DLD1 (cell line): ENCODE data around the gene LDHB.
"Not testable (repeated sequence)": the region's sequence is repeated elsewhere in the genome, so short reads cannot be mapped to it uniquely, and the experiment has no call there.

Experiments used
- in situ Hi-C: cut with HindIII; loops from 2 replicates; pipeline ENCODE4 v1.10.0; 2017; ENCODE audit warnings: low sequenced_read_pairs

LDHB gene

DNA sequence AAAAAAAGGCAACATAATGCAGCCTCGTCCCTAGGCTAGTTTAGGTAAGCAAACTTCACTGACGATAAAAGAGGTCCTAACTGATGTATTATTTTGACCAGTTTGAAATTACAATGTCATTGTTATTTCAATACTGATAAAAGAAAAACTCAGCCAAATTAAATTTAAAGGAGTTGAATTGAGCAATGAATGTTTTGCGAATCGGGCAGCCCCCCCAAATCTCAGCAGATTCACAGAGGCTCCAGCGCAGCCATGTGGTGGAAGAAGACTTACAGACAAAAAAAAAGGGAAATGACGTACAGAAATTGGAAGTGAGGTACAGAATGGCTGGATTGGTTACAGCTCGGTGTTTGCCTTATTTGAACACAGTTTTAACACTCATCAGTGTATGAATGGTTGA lies 8.2 kb upstream of the LDHB start:
- in situ Hi-C loops: no loop called here

GRCh38 chr12:21662122-21662792 lies 4.6 kb upstream of the LDHB start:
- in situ Hi-C loops: no loop called here

DNA sequence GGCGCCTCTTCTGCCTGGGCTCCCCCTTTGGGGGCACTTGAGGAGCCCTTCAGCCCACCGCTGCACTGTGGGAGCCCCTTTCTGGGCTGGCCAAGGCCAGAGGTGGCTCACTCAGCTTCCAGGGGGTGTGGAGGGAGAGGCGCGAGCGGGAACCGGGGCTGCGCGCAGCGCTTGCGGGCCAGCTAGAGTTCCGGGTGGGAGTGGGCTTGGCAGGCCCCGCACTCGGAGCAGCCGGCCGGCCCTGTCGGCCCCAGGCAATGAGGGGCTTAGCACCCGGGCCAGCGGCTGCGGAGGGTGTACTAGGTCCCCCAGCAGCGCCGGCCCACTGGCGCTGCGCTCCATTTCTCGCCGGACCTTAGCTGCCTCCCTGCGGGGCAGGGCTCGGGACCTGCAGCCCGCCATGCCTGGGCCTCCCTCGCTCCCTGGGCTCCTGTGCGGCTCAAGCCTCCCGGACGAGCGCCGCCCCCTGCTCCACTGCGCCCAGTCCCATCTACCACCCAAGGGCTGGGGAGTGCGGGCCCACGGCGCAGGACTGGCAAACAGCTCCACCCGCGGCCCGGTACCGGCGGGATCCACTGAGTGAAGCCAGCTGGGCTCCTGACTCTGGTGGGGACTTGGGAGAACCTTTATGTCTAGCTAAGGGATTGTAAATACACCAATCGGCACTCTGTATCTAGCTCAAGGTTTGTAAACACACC lies 3.9 kb upstream of the LDHB start:
- in situ Hi-C loops: not testable (repeated sequence)

DNA sequence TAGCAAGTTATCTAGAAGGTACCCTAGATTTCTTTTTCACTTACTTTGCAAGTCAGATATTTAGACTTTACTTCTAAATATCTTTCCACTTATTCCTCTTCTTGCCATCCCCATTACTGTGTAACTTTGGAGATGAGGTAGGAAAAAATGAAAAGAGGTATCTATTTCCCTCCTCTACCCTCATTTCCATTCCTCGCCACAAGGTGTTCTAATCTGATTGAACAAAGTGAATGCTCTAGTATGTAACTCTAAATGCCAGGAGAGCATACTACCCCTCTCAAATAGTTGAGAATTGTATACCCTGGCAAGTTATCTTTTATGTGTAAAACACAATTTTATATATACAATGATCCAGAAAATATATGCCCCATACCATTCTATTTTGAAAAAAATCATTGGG lies 1.7 kb upstream of the LDHB start:
- in situ Hi-C loops: no loop called here

GRCh38 chr12:21656905-21657325 lies 727 bp downstream of the LDHB start:
- in situ Hi-C loops: no loop called here

DNA sequence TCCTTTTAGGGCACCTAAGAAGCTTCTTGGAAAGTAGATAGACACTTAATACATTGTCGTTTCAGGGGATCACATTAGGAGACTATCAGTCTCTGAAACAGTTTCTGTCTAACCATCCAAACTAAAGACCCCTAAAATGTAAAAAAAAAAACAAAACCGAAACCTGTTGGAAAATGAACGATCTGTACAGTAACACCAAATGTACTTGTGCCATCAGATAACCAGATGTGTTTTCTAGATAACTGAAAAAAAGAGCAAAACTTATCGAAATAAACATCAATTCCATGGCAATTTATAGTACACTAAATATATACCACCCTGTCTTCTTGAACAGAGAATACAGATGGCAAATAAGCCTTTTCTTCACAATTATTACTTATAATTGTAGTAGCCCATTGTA lies 2.1 kb downstream of the LDHB start:
- in situ Hi-C loops: no loop called here

- in situ Hi-C loops: no loop called here
Observed at GRCh38 chr12:21651821-21652220, 5.8 kb downstream of the LDHB start.

DNA sequence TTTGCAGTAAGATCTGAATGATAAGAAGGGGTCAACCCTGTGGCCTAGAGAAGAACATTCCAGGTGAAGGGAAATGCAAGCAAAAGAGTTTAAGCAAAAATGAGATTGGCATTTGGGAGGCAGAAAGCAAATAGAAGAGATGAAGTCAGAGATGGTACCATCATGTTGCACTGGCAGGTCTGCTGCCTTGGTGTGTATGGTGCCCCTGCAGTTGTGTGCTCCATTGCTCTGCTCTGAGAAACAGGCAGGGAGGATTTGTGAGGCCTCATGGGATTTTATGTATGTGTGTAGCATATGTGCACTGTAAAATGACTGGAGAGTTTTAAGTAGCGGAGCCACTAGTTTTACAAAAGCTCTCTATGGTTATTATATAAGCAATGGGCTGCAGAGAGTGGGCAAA lies 6.6 kb downstream of the LDHB start:
- in situ Hi-C loops: no loop called here

- in situ Hi-C loops: no loop called here
Observed at GRCh38 chr12:21649034-21649433, 8.6 kb downstream of the LDHB start.

DNA sequence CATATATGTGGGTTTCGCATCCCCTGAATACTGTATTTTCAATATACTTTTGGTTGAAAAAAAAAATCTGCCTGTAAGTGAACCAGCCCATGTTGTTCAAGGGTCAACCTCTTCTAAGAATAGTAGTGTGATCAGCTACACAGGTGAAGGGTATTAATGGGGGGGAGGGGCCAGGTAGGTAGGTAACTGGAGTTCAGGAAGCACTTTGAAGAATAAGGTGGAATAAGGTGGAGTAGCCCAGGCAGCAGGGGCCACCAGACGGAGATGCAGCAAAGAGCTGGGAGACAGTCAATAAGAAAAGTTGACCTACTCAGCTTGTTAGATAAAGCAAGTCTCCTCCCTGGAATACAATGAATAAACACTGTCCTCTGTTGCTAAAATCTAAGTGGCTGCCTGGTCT lies 9.3 kb downstream of the LDHB start:
- in situ Hi-C loops: no loop called here

GRCh38 chr12:21647179-21647578 lies 10.5 kb downstream of the LDHB start:
- in situ Hi-C loops: no loop called here

DNA sequence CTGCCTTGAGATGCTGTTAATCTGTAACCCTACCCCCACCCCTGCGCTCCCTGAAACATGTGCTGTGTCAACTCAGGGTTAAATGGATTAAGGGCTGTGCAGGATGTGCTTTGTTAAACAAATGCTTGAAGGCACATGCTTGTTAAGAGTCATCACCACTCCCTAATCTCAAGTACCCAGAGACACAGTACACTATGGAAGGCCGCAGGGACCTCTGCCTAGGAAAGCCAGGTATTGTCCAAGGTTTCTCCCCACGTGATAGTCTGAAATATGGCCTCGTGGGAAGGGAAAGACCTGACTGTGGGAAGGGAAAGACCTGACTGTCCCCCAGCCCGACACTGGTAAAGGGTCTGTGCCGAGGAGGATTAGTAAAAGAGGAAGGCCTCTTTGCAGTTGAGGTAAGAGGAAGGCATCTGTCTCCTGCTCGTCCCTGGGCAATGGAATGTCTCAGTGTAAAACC lies 12.6 kb downstream of the LDHB start:
- in situ Hi-C loops: not testable (repeated sequence)

DNA sequence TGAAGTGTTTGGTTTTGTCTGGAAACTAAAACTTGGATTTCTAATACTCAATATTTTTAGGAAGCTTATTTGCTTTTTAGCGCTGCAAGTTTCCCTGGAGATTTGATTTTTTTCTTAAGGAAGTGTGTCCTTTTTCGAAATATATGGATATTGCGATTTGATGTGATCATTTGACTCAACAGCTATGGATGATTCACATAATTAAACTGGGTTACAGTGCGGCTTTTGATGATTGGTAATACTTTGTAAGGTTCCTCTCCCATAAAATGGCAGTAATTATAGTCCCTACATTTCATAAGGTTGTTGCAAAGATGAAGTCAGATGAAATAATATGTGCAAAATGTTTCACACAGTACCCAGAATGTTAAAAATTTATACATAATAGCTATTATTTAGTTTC lies 13.1 kb downstream of the LDHB start:
- in situ Hi-C loops: no loop called here

GRCh38 chr12:21643758-21644157 lies 13.9 kb downstream of the LDHB start:
- in situ Hi-C loops: no loop called here

- in situ Hi-C loops: no loop called here
Observed at GRCh38 chr12:21642707-21643389, 14.8 kb downstream of the LDHB start.

DNA sequence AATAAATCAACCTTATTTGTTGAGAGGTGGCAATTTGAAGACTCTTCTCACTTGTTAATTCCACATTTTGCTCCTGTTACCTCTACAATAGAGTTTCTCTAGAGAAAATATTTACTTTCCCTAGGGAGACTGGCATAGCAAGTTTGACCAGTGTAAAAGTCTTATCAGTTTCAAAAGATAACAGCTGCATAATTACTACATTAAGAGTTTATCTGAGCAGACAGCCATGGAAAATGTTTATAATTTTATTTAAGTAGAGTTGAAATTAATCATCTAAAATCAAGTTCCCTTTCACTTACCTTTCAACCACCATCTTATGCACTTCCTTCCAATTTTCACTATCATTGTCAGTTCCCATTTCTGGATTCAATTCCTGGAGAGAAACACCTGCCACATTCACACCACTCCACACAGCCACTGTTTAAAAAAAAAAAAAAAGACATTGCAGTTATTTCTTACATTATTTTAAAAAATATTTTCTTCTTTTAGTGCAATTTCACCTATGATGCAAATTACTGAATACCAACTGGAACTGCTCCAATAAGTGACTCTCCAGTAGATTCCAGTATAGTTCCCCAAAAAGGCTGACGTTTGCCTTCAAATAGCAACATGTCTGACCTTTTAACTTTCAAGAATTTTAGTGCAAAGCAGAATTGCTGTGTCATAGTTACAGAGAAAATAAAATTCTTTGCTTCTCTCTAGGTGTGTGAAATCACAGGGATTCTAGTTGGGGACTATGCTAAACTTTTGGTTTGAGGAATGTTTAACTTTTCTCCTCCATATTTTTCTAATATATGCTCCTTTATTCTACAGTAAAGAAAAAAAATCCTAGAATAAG lies 19.4 kb downstream of the LDHB start:
- in situ Hi-C loops: no loop called here

DNA sequence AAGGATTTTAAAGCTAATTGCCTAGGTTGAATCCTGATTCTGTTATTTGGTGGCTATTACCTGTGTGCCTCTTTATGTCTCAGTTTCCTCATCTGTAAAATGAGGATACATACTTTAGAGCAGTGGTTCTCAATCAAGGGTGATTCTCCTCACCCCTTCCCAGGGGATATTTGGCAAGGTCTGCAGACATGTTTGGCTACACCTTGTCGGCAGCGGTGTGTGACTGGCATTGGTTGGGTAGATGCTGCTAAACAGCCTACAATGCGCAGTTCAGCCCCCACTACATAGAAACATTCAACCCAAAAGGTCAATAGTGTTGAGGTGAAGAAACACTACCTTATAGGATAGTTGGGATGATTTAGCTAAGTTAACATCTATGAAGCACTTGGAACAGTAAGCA lies 23.4 kb downstream of the LDHB start:
- in situ Hi-C loops: no loop called here

- in situ Hi-C loops: no loop called here
Observed at GRCh38 chr12:21631367-21631766, 26.3 kb downstream of the LDHB start.

DNA sequence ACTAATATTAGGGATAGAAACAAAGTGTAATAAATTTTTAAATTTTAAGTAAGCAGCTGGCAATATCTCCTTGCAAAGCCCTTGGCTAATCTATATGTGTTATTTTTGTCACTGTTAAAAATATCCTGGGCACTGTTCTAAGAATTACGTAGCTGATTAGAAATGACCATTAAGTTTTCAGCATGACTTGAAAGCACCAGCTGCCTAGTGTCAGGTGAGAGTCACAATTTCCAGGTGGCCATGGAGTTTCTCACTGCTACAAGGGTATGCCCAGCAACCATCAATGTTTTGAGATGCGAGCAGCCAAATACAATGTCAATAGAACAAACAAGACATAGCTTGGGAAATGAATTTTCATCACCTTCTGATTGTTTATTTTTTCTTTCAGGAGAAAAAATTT lies 29.7 kb downstream of the LDHB start:
- in situ Hi-C loops: no loop called here

DNA sequence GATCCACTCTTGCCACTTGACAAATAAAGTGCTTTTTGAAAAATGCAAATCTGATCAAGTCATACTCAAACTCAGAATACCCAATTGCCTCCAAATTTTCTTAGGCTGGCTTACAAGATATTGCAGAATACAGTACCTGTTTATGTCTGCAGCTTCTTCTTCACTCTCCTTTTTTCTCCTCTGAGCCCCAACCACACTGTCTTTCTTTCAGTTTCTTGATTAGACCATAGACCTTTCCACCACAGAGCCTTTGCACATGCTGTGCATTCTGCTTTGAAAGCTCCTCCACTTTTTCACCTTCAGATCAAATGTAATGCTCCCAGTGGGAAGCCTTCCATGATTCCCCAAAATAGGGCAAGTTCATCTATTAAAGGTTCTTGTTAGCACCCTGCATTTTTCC lies 39.1 kb downstream of the LDHB start:
- in situ Hi-C loops: no loop called here

GRCh38 chr12:21617030-21617429 lies 40.6 kb downstream of the LDHB start:
- in situ Hi-C loops: no loop called here
